Thymus (tissue), 11 donors: ENCODE data around the gene FCER1G. TPM values are rescaled to one million over a fixed set of nuclear protein-coding genes. Genes with fewer than 3 reads are reported as not detected.
"Not testable (repeated sequence)": the region's sequence is repeated elsewhere in the genome, so short reads cannot be mapped to it uniquely, and the experiment has no call there.

Experiments
- DNase-seq, 9 donors: peaks; one replicate each; pipeline ENCODE4 v3.0.0-alpha.2; 2013; ENCODE audit warnings: low spot score in 9 of 9, low read depth in 6 of 9, missing footprints in 1 of 9
- H3K27ac ChIP-seq, 2 donors: one replicate each; pipeline ENCODE4 v1.5.1; 2013; ENCODE audit warnings: control low read depth in 1 of 2, low read depth in 1 of 2, low read length in 1 of 2, mild to moderate bottlenecking in 1 of 2, moderate library complexity in 1 of 2
- H3K27me3 ChIP-seq, 2 donors: one replicate each; pipeline ENCODE4 v1.5.1; 2013; ENCODE audit warnings: low read length in 1 of 2; ENCODE audit not compliant: control insufficient read depth in 2 of 2, insufficient read depth in 1 of 2
- H3K36me3 ChIP-seq, 2 donors: one replicate each; pipeline ENCODE4 v1.5.1; 2013; ENCODE audit warnings: low read length in 1 of 2, mild to moderate bottlenecking in 1 of 2, moderate library complexity in 1 of 2; ENCODE audit not compliant: control insufficient read depth in 2 of 2, insufficient read depth in 2 of 2
- H3K4me1 ChIP-seq, 2 donors: one replicate each; pipeline ENCODE4 v1.5.1; 2013; ENCODE audit warnings: low read length in 2 of 2; ENCODE audit not compliant: control insufficient read depth in 2 of 2, insufficient read depth in 2 of 2
- H3K4me3 ChIP-seq, 2 donors: one replicate each; pipeline ENCODE4 v1.5.1; 2013; ENCODE audit warnings: low read length in 2 of 2, control low read depth in 1 of 2, mild to moderate bottlenecking in 1 of 2
- H3K9me3 ChIP-seq, 2 donors: one replicate each; pipeline ENCODE4 v1.5.1; 2013; ENCODE audit warnings: low read length in 1 of 2, mild to moderate bottlenecking in 1 of 2; ENCODE audit not compliant: control insufficient read depth in 2 of 2, insufficient read depth in 1 of 2
- WGBS: extraction: QIAGEN DNeasy Blood & Tissue Kit; methylation state at CpG from one replicate; pipeline ENCODE4 v1.1.7; 2013; 5-methylcytosine and 5-hydroxymethylcytosine counted together
- polyA plus RNA-seq: library from polyadenylated mRNA; stranded (reverse); fragments of 200-250 nt; gene quantifications from one replicate; pipeline ENCODE4 v1.2.3, GENCODE V29; 2013
- total RNA-seq: library from RNA; stranded (reverse); fragments of 120-200 nt; gene quantifications from one replicate; pipeline ENCODE4 v1.2.4, GENCODE V29; 2013
- donor health status: healthy.

The FCER1G gene
- total and polyA plus RNA-seq, 2 donors: 24.0 to 262 TPM

- Histone ChIP-seq H3K36me3 (peaks cover 15 to 23% of the 10 kb centered on the region in 2 donors), H3K27me3 (no peaks in the 10 kb centered on the region), H3K4me1 (peaks cover 8 to 30% of the 10 kb centered on the region in 2 donors), H3K9me3 (no peaks in the 10 kb centered on the region), H3K27ac (no peak overlapping the region), H3K4me3 (no peak overlapping the region)
- 92% methylated on average over 3 of the region's 3 CpGs for WGBS
- DNase-seq: no peak
These were observed 14.8 kb downstream of the FCER1G start for GRCh38 chr1:161229896-161230295.

GRCh38 chr1:161230762-161231161 lies 15.7 kb downstream of the FCER1G start:
- Histone ChIP-seq H3K27ac (no peak overlapping the region), H3K27me3 (no peaks in the 10 kb centered on the region), H3K4me3 (no peak overlapping the region), H3K36me3 (peaks cover 15 to 23% of the 10 kb centered on the region in 2 donors), H3K9me3 (no peaks in the 10 kb centered on the region), H3K4me1 (peaks cover 5 to 24% of the 10 kb centered on the region in 2 donors)
- DNase-seq: no peak
- 98% methylated on average over 7 of the region's 7 CpGs for WGBS

- no peaks in the 10 kb centered on the region for H3K27me3 ChIP-seq
- H3K36me3 ChIP-seq: peaks cover 15 to 22% of the 10 kb centered on the region in 2 donors
- no peak for DNase-seq
- no peak overlapping the region for H3K27ac ChIP-seq
- peaks cover 0 to 2% of the 10 kb centered on the region in 2 donors for H3K4me1 ChIP-seq
- WGBS: 91% methylated on average over 9 of the region's 9 CpGs
- no peaks in the 10 kb centered on the region for H3K9me3 ChIP-seq
- H3K4me3 ChIP-seq: no peak overlapping the region
These were observed 18.0 kb downstream of the FCER1G start for GRCh38 chr1:161233102-161233501.

GRCh38 chr1:161235957-161236775 lies 21.1 kb downstream of the FCER1G start:
- WGBS: 90% methylated on average over 5 of the region's 5 CpGs

GRCh38 chr1:161238039-161238473 lies 23.0 kb downstream of the FCER1G start, which contains the start of gene NR1I3:
Gene NR1I3, minus strand, starts transcription at chr1:161238203. Its CDS starts 1,638 bp downstream, at chr1:161236565.
- H3K9me3 ChIP-seq: no peaks in the 10 kb centered on the region
- H3K4me3 ChIP-seq: no peak within 1 kb of the TSS
- no peaks in the 10 kb centered on the region for H3K4me1 ChIP-seq
- WGBS: 95% methylated on average over 4 of the region's 4 CpGs
- DNase-seq: no peak
- H3K27ac ChIP-seq: no peak within 1 kb of the TSS
- H3K27me3 ChIP-seq: no peaks in the 10 kb centered on the region
- H3K36me3 ChIP-seq: no peaks in the 10 kb centered on the region

More at GRCh38 chr1:161235957-161236775, 21.1 kb downstream of the FCER1G start:
- Histone ChIP-seq H3K27ac (no peak overlapping the region), H3K4me3 (no peak overlapping the region), H3K9me3 (no peaks in the 10 kb centered on the region), H3K36me3 (no peaks in the 10 kb centered on the region), H3K27me3 (no peaks in the 10 kb centered on the region), H3K4me1 (no peaks in the 10 kb centered on the region)
- DNase-seq: no peak

GRCh38 chr1:161241682-161242081 lies 26.6 kb downstream of the FCER1G start:
- Histone ChIP-seq H3K4me3 (no peak overlapping the region), H3K27me3 (no peaks in the 10 kb centered on the region), H3K9me3 (no peaks in the 10 kb centered on the region), H3K36me3 (no peaks in the 10 kb centered on the region), H3K4me1 (no peaks in the 10 kb centered on the region), H3K27ac (no peak overlapping the region)
- DNase-seq: no peak
- 95% methylated on average over 3 of the region's 3 CpGs for WGBS

GRCh38 chr1:161242313-161242712 lies 27.2 kb downstream of the FCER1G start:
- H3K4me3 ChIP-seq: no peak overlapping the region
- WGBS: 30% methylated on average over 2 of the region's 2 CpGs
- H3K27me3 ChIP-seq: no peaks in the 10 kb centered on the region

GRCh38 chr1:161244888-161245287 lies 29.8 kb downstream of the FCER1G start:
- H3K4me3 ChIP-seq: no peak overlapping the region
- H3K27me3 ChIP-seq: no peaks in the 10 kb centered on the region
- WGBS: 82% methylated on average over 4 of the region's 4 CpGs
- H3K9me3 ChIP-seq: no peaks in the 10 kb centered on the region
- no peaks in the 10 kb centered on the region for H3K4me1 ChIP-seq
- no peak for DNase-seq
- H3K27ac ChIP-seq: no peak overlapping the region
- no peaks in the 10 kb centered on the region for H3K36me3 ChIP-seq

More at GRCh38 chr1:161242313-161242712, 27.2 kb downstream of the FCER1G start:
- DNase-seq: no peak
- no peaks in the 10 kb centered on the region for H3K36me3 ChIP-seq
- H3K4me1 ChIP-seq: no peaks in the 10 kb centered on the region
- no peaks in the 10 kb centered on the region for H3K9me3 ChIP-seq
- H3K27ac ChIP-seq: no peak overlapping the region

GRCh38 chr1:161250100-161250499 lies 35.0 kb downstream of the FCER1G start:
- not testable (repeated sequence) for H3K27ac ChIP-seq

More at GRCh38 chr1:161250100-161250499, 35.0 kb downstream of the FCER1G start:
- not testable (repeated sequence) for H3K4me3 ChIP-seq, H3K36me3 ChIP-seq, H3K9me3 ChIP-seq, H3K27me3 ChIP-seq, DNase-seq, H3K4me1 ChIP-seq
- 96% methylated on average over 5 of the region's 5 CpGs for WGBS
